GM23338 (cell line): ENCODE results near the gene ZBTB26.

Experiments
- CREB1 ChIP-seq: fragments of 250-450 bp; sonication (Bioruptor Pico); IDR thresholded peaks from 2 replicates; pipeline ENCODE4 v1.5.0; 2020; ENCODE audit warnings: low read depth, mild to moderate bottlenecking, moderate library complexity
- EZH2 ChIP-seq: fragments of 200-600 bp; sonication (generic); IDR thresholded peaks from one replicate; pipeline ENCODE4 v1.8.0; 2017; ENCODE audit warnings: antibody characterized with exemption, mild to moderate bottlenecking, low read depth; ENCODE audit not compliant: unreplicated experiment
- EZH2phosphoT487 ChIP-seq: fragments of 200-600 bp; sonication (generic); IDR thresholded peaks from one replicate; pipeline ENCODE4 v1.8.1; 2018; ENCODE audit warnings: antibody characterized with exemption; ENCODE audit not compliant: unreplicated experiment
- JUNB ChIP-seq: IDR thresholded peaks from one replicate; pipeline ENCODE4 v1.6.1; 2016; ENCODE audit warnings: antibody characterized with exemption; ENCODE audit not compliant: unreplicated experiment
- NANOG ChIP-seq: IDR thresholded peaks from 2 replicates; pipeline ENCODE4 v1.6.1; 2016; ENCODE audit warnings: antibody characterized with exemption, borderline replicate concordance
- POLR2AphosphoS5 ChIP-seq: IDR thresholded peaks from 2 replicates; pipeline ENCODE4 v1.6.1; 2016; ENCODE audit warnings: antibody characterized with exemption, low read depth
- STAT1 ChIP-seq: IDR thresholded peaks from one replicate; pipeline ENCODE4 v1.6.1; 2016; ENCODE audit warnings: antibody characterized with exemption; ENCODE audit not compliant: unreplicated experiment
- ZNF114 ChIP-seq: fragments of 250-450 bp; sonication (Bioruptor Pico); IDR thresholded peaks from 2 replicates; pipeline ENCODE4 v1.5.0; 2020; ENCODE audit warnings: mild to moderate bottlenecking, moderate library complexity
- ZNF331 ChIP-seq: fragments of 250-450 bp; sonication (Bioruptor Pico); IDR thresholded peaks from 2 replicates; pipeline ENCODE4 v1.5.0; 2020; ENCODE audit warnings: low read depth, mild to moderate bottlenecking, moderate library complexity
- ZNF462 ChIP-seq: fragments of 250-450 bp; sonication (Bioruptor Pico); IDR thresholded peaks from 2 replicates; pipeline ENCODE4 v1.5.0; 2020; ENCODE audit warnings: mild to moderate bottlenecking, moderate library complexity
- TF ChIP-seq, protein P1 (sequence below), 2 experiments: fragments of 200-600 bp in 1 of 2; sonication (generic) in 1 of 2; conservative IDR thresholded peaks; 2 replicates each; pipeline versions ENCODE4 v1.5.1 to v1.6.1; 2016 to 2017; ENCODE audit warnings: antibody characterized with exemption in 2 of 2, low read depth in 2 of 2, mild to moderate bottlenecking in 2 of 2, moderate library complexity in 1 of 2
- TF ChIP-seq, protein P2 (sequence below): IDR thresholded peaks from one replicate; pipeline ENCODE4 v1.6.1; 2018; ENCODE audit warnings: antibody characterized with exemption; ENCODE audit not compliant: unreplicated experiment
- TF ChIP-seq, protein P3 (sequence below): IDR thresholded peaks from 2 replicates; pipeline ENCODE4 v1.6.1; 2016; ENCODE audit warnings: antibody characterized with exemption

GRCh38 chr9:122922713-122923112, 8.6 kb downstream of the ZBTB26 start:
- TF ChIP-seq, protein P1, sequence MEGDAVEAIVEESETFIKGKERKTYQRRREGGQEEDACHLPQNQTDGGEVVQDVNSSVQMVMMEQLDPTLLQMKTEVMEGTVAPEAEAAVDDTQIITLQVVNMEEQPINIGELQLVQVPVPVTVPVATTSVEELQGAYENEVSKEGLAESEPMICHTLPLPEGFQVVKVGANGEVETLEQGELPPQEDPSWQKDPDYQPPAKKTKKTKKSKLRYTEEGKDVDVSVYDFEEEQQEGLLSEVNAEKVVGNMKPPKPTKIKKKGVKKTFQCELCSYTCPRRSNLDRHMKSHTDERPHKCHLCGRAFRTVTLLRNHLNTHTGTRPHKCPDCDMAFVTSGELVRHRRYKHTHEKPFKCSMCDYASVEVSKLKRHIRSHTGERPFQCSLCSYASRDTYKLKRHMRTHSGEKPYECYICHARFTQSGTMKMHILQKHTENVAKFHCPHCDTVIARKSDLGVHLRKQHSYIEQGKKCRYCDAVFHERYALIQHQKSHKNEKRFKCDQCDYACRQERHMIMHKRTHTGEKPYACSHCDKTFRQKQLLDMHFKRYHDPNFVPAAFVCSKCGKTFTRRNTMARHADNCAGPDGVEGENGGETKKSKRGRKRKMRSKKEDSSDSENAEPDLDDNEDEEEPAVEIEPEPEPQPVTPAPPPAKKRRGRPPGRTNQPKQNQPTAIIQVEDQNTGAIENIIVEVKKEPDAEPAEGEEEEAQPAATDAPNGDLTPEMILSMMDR (conservative IDR thresholded peaks at IDR 0.05; ENCODE audit: low read depth in 2 of 2) = no peak
- no peak for TF ChIP-seq POLR2AphosphoS5
- no peak for TF ChIP-seq EZH2
- TF ChIP-seq, protein P2, sequence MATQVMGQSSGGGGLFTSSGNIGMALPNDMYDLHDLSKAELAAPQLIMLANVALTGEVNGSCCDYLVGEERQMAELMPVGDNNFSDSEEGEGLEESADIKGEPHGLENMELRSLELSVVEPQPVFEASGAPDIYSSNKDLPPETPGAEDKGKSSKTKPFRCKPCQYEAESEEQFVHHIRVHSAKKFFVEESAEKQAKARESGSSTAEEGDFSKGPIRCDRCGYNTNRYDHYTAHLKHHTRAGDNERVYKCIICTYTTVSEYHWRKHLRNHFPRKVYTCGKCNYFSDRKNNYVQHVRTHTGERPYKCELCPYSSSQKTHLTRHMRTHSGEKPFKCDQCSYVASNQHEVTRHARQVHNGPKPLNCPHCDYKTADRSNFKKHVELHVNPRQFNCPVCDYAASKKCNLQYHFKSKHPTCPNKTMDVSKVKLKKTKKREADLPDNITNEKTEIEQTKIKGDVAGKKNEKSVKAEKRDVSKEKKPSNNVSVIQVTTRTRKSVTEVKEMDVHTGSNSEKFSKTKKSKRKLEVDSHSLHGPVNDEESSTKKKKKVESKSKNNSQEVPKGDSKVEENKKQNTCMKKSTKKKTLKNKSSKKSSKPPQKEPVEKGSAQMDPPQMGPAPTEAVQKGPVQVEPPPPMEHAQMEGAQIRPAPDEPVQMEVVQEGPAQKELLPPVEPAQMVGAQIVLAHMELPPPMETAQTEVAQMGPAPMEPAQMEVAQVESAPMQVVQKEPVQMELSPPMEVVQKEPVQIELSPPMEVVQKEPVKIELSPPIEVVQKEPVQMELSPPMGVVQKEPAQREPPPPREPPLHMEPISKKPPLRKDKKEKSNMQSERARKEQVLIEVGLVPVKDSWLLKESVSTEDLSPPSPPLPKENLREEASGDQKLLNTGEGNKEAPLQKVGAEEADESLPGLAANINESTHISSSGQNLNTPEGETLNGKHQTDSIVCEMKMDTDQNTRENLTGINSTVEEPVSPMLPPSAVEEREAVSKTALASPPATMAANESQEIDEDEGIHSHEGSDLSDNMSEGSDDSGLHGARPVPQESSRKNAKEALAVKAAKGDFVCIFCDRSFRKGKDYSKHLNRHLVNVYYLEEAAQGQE = no peak
- TF ChIP-seq CREB1 (CRISPR knock-in tag) = no peak
- TF ChIP-seq, protein P3, sequence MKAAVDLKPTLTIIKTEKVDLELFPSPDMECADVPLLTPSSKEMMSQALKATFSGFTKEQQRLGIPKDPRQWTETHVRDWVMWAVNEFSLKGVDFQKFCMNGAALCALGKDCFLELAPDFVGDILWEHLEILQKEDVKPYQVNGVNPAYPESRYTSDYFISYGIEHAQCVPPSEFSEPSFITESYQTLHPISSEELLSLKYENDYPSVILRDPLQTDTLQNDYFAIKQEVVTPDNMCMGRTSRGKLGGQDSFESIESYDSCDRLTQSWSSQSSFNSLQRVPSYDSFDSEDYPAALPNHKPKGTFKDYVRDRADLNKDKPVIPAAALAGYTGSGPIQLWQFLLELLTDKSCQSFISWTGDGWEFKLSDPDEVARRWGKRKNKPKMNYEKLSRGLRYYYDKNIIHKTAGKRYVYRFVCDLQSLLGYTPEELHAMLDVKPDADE = no peak
- TF ChIP-seq ZNF331 (CRISPR knock-in tag) = no peak
- TF ChIP-seq EZH2phosphoT487 = no peak
- no peak for TF ChIP-seq STAT1
- no peak for TF ChIP-seq JUNB
- no peak; the same call in 1 of the 2 replicates for TF ChIP-seq ZNF462
- no peak for TF ChIP-seq ZNF114 (CRISPR knock-in tag)
- no peak for TF ChIP-seq NANOG
